Stimulated activated memory B cell treated with anti-CD40 and anti-IgM and Interleukin-4, amounts not matched to agents 10 μg/mL and 1 μg/mL and 100 μg/mL, for 72 hours (primary cell): ENCODE measurements around the gene PRSS38.

ENCODE experiments used
- ATAC-seq: fragments of 150-1000 bp; cut with Tn5 transposase; 2 replicates; pipeline ENCODE4 v1.10.0; 2021
- H3K27ac Mint-ChIP-seq: one replicate; pipeline ENCODE4 v1.8.0; 2022; ENCODE audit warnings: mild to moderate bottlenecking, mixed read lengths
- H3K27me3 Mint-ChIP-seq: one replicate; pipeline ENCODE4 v1.8.0; 2022; ENCODE audit warnings: mixed read lengths
- H3K36me3 Mint-ChIP-seq: one replicate; pipeline ENCODE4 v1.8.0; 2022; ENCODE audit warnings: mixed read lengths
- H3K4me1 Mint-ChIP-seq: one replicate; pipeline ENCODE4 v1.8.0; 2022; ENCODE audit warnings: mixed read lengths
- H3K4me3 Mint-ChIP-seq: one replicate; pipeline ENCODE4 v1.8.0; 2022; ENCODE audit warnings: mild to moderate bottlenecking, moderate library complexity, mixed read lengths
- H3K9me3 Mint-ChIP-seq: one replicate; pipeline ENCODE4 v1.8.0; 2022; ENCODE audit warnings: mixed read lengths

The PRSS38 gene

DNA sequence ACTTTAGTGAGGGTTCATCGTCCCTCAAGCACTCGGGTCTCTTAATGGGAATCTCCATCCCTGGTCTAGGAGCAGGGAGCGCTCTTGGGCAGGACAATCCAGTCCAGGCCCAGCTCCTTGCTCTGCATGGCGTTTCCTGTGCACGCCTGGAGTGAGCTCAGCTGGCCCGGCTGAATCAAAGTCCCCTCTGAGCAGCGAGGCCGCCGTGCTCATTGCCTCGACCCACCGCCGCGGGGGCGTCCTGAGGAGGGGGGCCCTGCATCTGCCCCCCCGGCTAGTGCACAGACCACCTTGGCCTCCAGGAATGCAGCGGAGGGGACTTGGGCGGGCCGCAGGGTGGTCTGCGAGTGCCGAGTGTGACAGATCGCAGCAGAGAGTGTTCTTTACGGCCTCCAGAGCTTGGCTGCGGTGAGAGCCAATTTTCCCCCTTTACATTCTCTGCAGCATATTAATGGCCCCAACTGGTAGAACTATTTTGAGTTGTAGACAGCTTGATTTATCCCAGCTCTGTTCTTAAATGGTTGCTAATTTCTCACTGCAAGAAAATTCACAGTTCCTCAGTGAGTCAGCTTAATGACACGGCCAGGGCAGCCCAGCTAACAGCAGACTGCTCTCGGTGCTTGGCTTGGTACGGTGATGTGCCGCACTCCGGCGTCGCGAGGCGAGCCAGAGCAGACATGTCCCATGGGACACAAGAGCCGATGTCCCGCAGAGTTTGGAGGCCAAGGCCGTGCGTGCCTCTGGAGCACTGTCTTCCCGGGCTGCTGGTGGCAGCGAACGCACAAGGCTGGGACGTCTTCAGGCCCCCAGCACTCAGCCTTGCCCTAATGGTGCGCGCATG, 40.4 kb upstream of the PRSS38 start:
- Mint-ChIP-seq H3K4me3 (no peak overlapping the region), H3K4me1 (no peaks in the 10 kb centered on the region), H3K27ac (no peak overlapping the region), H3K36me3 (peaks cover 47% of the 10 kb centered on the region), H3K9me3 (no peaks in the 10 kb centered on the region), H3K27me3 (no peaks in the 10 kb centered on the region)
- ATAC-seq, result no peak

- no peaks in the 10 kb centered on the region for H3K9me3 Mint-ChIP-seq
- peaks cover 40% of the 10 kb centered on the region for H3K36me3 Mint-ChIP-seq
Observed at GRCh38 chr1:227775841-227776240, 39.6 kb upstream of the PRSS38 start.

DNA sequence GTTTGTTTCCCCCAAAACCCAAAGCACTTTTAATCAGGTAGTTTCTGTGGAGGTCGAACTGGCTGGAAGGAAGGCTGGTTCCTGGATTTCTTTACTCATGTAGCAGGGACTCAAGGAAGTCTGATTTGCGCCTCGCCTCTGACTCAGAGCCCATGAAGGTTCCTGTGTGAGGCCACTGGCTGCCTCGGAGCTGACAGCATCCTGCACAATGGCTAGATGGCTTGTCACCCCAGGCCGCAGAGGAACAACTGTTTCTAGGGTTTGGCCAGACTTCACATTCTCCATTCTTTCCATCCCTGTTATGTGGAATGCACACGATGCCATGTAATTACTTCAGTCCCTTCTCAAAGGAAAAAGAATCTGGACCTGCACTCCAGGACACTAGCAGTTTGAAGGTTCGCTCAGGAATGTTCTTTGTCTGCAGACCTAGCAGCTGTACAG, 39.1 kb upstream of the PRSS38 start:
- no peak for ATAC-seq
- no peak overlapping the region for H3K4me3 Mint-ChIP-seq
- no peaks in the 10 kb centered on the region for H3K4me1 Mint-ChIP-seq
- H3K27ac Mint-ChIP-seq, result no peak overlapping the region
- no peaks in the 10 kb centered on the region for H3K9me3 Mint-ChIP-seq
- H3K27me3 Mint-ChIP-seq, result no peaks in the 10 kb centered on the region
- peaks cover 45% of the 10 kb centered on the region for H3K36me3 Mint-ChIP-seq

More at GRCh38 chr1:227775841-227776240, 39.6 kb upstream of the PRSS38 start:
- no peak overlapping the region for H3K4me3 Mint-ChIP-seq
- no peaks in the 10 kb centered on the region for H3K4me1 Mint-ChIP-seq
- no peaks in the 10 kb centered on the region for H3K27me3 Mint-ChIP-seq
- ATAC-seq, result no peak
- H3K27ac Mint-ChIP-seq, result no peak overlapping the region

GRCh38 chr1:227777156-227777555, 38.3 kb upstream of the PRSS38 start:
- no peak overlapping the region for H3K4me3 Mint-ChIP-seq
- H3K4me1 Mint-ChIP-seq, result no peaks in the 10 kb centered on the region
- no peak overlapping the region for H3K27ac Mint-ChIP-seq
- H3K36me3 Mint-ChIP-seq, result peaks cover 49% of the 10 kb centered on the region
- no peaks in the 10 kb centered on the region for H3K9me3 Mint-ChIP-seq
- no peaks in the 10 kb centered on the region for H3K27me3 Mint-ChIP-seq
- ATAC-seq, result no peak

- Mint-ChIP-seq H3K4me3 (no peak overlapping the region), H3K27me3 (no peaks in the 10 kb centered on the region), H3K27ac (no peak overlapping the region), H3K4me1 (no peaks in the 10 kb centered on the region), H3K9me3 (no peaks in the 10 kb centered on the region), H3K36me3 (peaks cover 49% of the 10 kb centered on the region)
- no peak for ATAC-seq
Observed at GRCh38 chr1:227777646-227778045, 37.8 kb upstream of the PRSS38 start.

GRCh38 chr1:227778401-227778947, 37.0 kb upstream of the PRSS38 start:
- Mint-ChIP-seq H3K4me1 (no peaks in the 10 kb centered on the region), H3K4me3 (no peak overlapping the region), H3K9me3 (no peaks in the 10 kb centered on the region), H3K27me3 (no peaks in the 10 kb centered on the region), H3K27ac (no peak overlapping the region), H3K36me3 (peaks cover 54% of the 10 kb centered on the region)
- no peak for ATAC-seq

- Mint-ChIP-seq H3K36me3 (peaks cover 49% of the 10 kb centered on the region), H3K4me3 (no peak overlapping the region), H3K4me1 (no peaks in the 10 kb centered on the region), H3K27ac (no peak overlapping the region), H3K9me3 (peaks cover under 1% of the 10 kb centered on the region), H3K27me3 (no peaks in the 10 kb centered on the region)
- ATAC-seq, result no peak
Observed at GRCh38 chr1:227779021-227779441, 36.4 kb upstream of the PRSS38 start.

DNA sequence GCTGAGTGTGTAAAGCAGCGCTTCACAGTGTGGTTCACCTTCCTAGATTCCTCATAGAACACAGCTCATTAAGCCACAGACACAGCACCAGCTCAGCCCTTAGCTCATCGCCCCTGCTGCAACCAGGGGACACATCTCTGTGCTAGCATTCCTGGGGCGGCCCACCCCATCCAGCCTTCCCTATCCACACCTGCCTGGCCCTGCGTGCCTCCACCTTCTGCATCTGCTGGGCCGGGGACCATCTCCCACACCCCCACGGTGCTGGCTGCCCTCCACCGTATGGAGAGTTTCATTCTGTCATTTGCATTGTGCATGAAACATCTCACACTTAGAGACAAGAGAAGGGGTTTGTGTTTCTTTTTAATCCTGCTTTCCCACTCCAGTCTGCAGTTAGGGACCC, 35.8 kb upstream of the PRSS38 start:
- H3K27me3 Mint-ChIP-seq, result no peaks in the 10 kb centered on the region
- no peak for ATAC-seq
- no peaks in the 10 kb centered on the region for H3K4me1 Mint-ChIP-seq
- peaks cover 42% of the 10 kb centered on the region for H3K36me3 Mint-ChIP-seq
- no peak overlapping the region for H3K27ac Mint-ChIP-seq
- H3K9me3 Mint-ChIP-seq, result peaks cover 2% of the 10 kb centered on the region
- no peak overlapping the region for H3K4me3 Mint-ChIP-seq

- no peak overlapping the region for H3K27ac Mint-ChIP-seq
- peaks cover 37% of the 10 kb centered on the region for H3K36me3 Mint-ChIP-seq
- H3K4me3 Mint-ChIP-seq, result no peak overlapping the region
- ATAC-seq, result no peak
- H3K9me3 Mint-ChIP-seq, result peaks cover 2% of the 10 kb centered on the region
- no peaks in the 10 kb centered on the region for H3K27me3 Mint-ChIP-seq
- peaks cover 1% of the 10 kb centered on the region for H3K4me1 Mint-ChIP-seq
Observed at GRCh38 chr1:227780101-227781044, 35.1 kb upstream of the PRSS38 start.

- Mint-ChIP-seq H3K9me3 (peaks cover 2% of the 10 kb centered on the region), H3K4me1 (peaks cover 12% of the 10 kb centered on the region), H3K27me3 (no peaks in the 10 kb centered on the region), H3K4me3 (no peak overlapping the region), H3K36me3 (peaks cover 28% of the 10 kb centered on the region), H3K27ac (no peak overlapping the region)
- ATAC-seq, result no peak
Observed at GRCh38 chr1:227781314-227781930, 34.1 kb upstream of the PRSS38 start.

DNA sequence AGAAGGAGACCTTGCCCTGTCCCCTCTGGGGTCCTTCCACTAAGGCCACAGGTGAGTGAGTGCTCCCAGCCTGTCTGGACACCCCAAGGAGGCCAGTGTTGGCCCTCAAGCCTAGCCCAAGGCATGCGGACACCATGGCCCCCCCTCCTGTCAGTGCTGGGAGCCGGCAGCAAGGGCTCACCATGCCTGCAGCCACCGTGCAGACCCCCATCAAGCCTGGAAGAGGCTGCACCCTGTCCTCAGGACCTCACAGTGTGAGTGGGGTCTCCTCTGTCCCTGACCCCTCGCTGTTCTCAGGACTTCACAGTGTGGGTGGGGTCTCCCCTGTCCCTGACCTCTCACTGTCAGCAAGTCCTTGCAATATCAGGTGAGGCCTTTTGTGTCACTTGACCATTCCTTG, 33.2 kb upstream of the PRSS38 start:
- peaks cover 2% of the 10 kb centered on the region for H3K9me3 Mint-ChIP-seq
- H3K4me3 Mint-ChIP-seq, result no peak overlapping the region
- H3K4me1 Mint-ChIP-seq, result peaks cover 20% of the 10 kb centered on the region
- peaks cover 23% of the 10 kb centered on the region for H3K36me3 Mint-ChIP-seq
- H3K27ac Mint-ChIP-seq, result no peak overlapping the region
- no peaks in the 10 kb centered on the region for H3K27me3 Mint-ChIP-seq
- no peak for ATAC-seq

- Mint-ChIP-seq H3K27me3 (no peaks in the 10 kb centered on the region), H3K4me3 (no peak overlapping the region), H3K36me3 (peaks cover 21% of the 10 kb centered on the region), H3K4me1 (peaks cover 30% of the 10 kb centered on the region), H3K27ac (no peak overlapping the region), H3K9me3 (peaks cover 2% of the 10 kb centered on the region)
- no peak for ATAC-seq
Observed at GRCh38 chr1:227785094-227785804, 30.2 kb upstream of the PRSS38 start.

DNA sequence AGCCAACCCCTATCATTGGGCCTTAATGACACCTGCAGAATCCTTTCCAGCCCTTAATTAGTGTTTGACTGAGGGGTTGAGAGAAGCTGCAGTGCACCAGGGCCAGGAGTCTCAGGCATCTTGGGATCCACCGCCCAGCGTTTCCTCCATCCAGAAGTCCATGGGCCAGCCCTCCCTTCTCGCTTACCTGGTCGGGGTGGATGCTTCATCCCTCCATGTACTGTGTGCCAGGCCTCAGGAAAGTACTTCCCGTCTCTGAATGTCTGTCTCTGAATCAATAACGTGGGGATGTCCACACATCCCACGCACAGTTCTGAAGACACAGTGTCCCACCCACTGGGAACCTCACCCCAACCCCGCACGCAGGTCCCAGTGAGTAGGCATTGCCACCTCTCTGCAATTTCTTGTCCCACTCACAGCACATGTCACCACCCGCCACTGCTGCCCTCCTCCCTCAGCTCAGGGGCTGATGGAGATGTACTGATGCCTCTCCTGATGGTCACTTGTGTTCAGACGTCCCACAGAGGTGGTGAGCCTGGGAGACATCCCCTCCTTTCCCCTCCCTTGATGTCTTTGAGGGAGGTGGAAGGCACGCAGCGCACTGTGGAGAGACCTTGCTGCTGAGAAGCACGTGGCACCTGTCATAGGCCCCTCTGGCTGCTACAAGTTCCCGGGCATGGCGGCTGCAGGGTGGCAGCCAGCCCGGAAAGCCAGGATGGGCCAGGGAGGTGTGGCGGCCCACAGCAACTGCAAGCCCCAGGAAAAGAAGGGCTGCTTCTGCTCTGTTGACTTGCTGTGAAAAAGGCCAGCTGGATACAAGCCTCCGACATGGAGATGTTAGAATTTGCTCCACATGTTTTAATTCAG, 29.4 kb upstream of the PRSS38 start:
- H3K36me3 Mint-ChIP-seq, result peaks cover 19% of the 10 kb centered on the region
- ATAC-seq, result no peak
- H3K4me3 Mint-ChIP-seq, result peak overlapping the region; percentile 27
- H3K4me1 Mint-ChIP-seq, result peaks cover 30% of the 10 kb centered on the region
- peaks cover 2% of the 10 kb centered on the region for H3K9me3 Mint-ChIP-seq
- H3K27ac Mint-ChIP-seq, result no peak overlapping the region
- no peaks in the 10 kb centered on the region for H3K27me3 Mint-ChIP-seq
